GM18517 (cell line): ENCODE results near the gene NHERF2.

ENCODE experiments used
- ATAC-seq: cut with Tn5 transposase; IDR thresholded peaks from one replicate; pipeline ENCODE4 v1.9.1; 2021; ENCODE audit warnings: mild to moderate bottlenecking, moderate library complexity; ENCODE audit not compliant: unreplicated experiment

NHERF2 gene

GRCh38 chr16:2078691-2079090, 52.0 kb downstream of the NHERF2 start:
- ATAC-seq, result no peak

DNA sequence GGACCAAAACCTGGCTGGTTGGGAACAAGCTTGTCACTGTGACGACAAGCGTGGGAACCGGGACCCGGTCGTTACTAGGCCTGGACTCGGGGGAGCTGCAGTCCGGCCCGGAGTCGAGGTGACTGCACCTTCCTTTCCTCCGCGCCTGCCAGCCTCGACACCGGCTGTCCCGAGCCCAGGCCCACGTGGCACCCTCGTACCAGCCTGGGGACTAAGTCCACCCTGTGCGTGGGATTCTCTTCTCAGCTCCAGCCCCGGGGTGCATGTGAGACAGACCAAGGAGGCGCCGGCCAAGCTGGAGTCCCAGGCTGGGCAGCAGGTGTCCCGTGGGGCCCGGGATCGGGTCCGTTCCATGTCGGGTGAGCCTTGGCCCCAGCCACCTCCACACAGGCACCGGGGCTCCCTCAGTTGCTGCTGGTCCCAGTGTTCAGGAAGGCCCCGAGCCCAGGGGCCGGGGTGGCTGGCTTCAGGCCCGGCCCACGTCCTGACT, 52.7 kb downstream of the NHERF2 start:
- no peak for ATAC-seq

- ATAC-seq, result no peak
Observed at GRCh38 chr16:2079991-2080390, 53.3 kb downstream of the NHERF2 start.

DNA sequence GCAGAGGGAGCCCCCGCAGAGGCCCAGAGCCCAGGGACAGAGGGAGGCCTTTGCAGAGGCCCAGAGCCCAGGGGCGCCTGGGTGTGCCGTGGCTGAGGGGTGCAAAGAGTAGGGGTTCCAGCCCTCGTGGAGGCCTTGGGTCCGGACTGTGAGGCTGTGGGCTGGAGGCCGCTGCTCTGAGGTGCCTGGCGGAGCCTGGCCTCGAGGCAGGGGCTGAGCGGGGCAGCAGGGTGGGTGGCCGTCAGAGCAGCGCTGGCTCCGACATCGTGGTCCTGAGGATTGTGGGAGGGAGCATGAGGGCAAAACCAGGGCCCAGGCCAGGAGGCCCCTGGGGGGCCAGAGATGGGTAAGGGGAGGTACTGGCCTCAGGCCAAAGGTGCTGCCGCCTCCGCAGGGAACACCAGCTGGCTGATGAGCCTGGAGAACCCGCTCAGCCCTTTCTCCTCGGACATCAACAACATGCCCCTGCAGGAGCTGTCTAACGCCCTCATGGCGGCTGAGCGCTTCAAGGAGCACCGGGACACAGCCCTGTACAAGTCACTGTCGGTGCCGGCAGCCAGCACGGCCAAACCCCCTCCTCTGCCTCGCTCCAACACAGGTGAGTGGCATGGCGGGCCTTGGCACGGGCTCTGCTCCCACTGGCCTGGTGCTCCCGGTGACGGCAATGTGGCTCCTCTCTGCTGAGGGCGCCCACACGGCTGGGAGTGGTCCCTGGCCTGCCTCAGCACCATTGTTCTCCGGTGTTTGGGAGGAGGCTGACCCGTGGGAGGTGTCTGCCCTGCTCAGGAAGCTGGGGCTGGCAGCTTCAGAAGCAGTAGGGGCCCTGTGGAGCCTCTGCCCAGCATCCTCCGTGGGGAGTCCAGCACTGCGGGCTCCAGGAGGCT, 54.7 kb downstream of the NHERF2 start:
- ATAC-seq, result no peak

- no peak for ATAC-seq
Observed at GRCh38 chr16:2082171-2082982, 55.7 kb downstream of the NHERF2 start.

DNA sequence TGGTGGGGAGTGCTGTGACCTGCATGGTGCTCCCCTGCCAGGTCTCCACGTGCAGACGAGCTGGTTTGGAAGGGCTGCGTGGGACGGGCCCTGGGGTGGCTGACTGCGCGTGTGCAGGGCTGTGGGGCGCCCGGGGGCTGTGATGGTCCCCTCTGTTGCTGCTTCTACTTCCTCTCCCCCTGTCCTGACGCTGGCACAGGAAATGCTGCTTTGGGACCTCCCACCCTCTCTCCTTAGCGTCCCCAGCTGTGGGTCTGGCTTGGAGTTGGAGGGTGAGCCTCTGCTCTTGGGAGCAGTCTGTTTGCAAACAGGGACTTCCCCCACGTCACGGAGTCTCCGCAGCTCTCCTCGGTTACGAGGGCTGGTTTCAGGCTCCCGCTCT, 56.3 kb downstream of the NHERF2 start:
- no peak for ATAC-seq

DNA sequence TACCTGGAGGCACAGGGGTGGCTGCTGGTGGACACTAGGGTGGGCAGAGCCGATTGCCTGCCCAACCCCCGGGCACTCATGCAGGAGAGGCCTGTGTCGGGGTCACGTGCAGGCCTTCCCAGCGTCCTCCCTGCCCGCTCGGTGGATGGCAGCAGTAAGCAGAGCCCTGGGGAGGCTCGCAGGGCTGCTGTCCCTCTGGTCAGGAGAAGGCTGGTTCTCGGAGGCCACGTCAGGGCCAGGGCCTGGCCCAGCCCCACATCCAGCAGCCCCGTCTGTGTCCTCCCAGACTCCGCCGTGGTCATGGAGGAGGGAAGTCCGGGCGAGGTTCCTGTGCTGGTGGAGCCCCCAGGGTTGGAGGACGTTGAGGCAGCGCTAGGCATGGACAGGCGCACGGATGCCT, 56.7 kb downstream of the NHERF2 start:
- no peak for ATAC-seq

- no peak for ATAC-seq
Observed at GRCh38 chr16:2083876-2084780, 57.4 kb downstream of the NHERF2 start.

- no peak for ATAC-seq
Observed at GRCh38 chr16:2084895-2085625, 58.4 kb downstream of the NHERF2 start.

DNA sequence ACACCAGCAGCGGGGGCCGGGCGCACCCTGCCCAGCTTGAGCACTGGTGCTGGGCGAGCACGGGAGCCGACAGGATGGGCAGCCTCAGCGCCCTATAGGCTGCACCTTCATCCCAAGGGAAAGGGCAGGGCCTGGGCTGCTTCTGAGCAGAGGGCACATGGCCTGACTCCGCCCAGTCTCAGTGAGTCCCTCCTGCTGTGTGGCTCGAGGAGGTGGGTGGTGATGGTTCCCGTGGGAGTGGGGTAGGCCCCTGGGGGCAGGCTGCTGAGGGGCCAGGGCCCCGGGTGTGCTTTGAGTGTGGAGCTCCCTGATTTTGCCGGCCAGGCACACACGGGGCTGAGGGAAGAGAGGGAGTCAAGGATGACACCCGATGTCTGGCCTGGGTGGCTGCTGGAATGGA, 59.0 kb downstream of the NHERF2 start:
- no peak for ATAC-seq

DNA sequence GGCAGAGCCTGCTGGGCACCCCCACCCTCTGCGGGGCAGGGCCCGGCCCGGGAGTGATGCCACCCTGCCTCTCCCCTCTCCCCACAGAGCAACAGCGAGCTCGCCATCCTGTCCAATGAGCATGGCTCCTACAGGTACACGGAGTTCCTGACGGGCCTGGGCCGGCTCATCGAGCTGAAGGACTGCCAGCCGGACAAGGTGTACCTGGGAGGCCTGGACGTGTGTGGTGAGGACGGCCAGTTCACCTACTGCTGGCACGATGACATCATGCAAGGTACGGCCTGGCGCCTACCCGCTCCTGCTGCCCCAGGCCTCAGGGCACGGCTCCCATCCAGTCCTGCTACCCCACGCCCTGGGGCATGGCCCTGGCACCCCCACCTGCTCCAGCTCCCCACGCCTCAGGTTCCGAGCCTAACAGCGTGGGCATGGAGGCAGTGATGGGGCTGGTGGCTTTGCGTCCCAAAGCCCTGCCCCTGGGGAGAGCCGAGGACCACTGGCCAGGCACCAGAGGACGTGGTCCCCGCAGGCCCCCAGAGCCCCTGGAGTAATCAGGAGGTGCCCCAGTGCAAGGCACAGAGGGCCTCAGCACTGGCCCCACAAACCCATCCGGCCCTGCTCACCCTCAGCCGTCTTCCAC, 59.5 kb downstream of the NHERF2 start:
- ATAC-seq, result no peak

DNA sequence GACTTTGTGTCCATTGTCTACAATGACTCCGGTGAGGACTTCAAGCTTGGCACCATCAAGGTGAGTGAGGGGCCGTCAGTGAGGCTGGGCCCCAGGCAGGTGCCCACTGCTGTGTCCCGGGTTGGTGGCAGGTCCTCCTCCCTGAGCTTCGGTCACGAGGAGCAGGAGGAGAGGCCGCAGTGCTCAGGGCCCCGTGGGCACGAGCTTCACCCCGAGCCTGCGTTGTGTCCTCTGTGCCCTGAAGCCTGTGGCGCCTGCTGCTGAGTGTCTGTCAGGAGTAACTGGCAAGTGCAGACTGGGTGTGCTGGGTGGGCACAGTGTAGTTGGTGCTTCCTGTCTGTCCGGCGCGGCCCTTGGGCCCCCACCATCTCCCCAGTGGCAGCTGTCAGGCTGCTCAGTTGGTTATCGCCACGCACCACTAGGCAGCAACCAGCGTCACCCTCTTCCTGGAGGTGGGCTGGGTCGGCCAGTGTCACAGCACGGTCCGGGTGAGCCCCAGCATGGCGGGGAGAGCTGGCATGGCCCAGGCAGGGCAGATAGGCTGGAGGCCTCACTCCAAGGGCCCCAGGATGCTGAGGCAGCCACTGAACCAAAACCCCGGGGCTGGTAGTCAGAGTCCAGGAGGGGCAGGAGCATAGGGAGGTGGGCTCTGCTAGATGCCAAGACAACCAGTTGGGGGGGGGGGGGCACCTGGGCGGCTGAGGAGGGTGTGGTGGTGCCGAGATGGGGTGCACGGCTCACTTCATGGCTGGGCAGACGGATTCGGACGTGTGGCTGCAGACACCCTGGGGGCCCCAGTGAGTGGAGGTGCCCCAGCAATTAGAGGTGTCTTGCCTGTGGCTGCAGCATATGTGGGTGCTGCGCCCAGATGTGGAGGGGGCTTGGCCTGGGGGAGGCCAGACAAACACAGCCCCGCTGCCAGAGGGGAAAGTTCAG, 60.4 kb downstream of the NHERF2 start:
- ATAC-seq, result no peak

GRCh38 chr16:2087748-2088631, 61.3 kb downstream of the NHERF2 start:
- ATAC-seq, result no peak
